Right ventricle myocardium inferior (tissue), 1 donor: Measurements from ENCODE around the gene CFAP46. TPM values are rescaled to one million over a fixed set of nuclear protein-coding genes. Genes with fewer than 3 reads are reported as not detected.
A peak's percentile ranks its signal among the peaks of the same experiment; 100 is the strongest.

Source experiments
- ATAC-seq: fragments of 200-7000 bp; cut with Tn5 transposase; one replicate; pipeline ENCODE4 v1.9.1; 2020; ENCODE audit warnings: mild to moderate bottlenecking, moderate library complexity
- DNase-seq: peaks from one replicate; pipeline ENCODE4 v3.0.0; 2021; ENCODE audit errors: missing footprints
- intact Hi-C: fragments of 100-400 bp; cut with DNase I; formaldehyde crosslinking; loops from one replicate; pipeline ENCODE4 v1.11.0; 2022
- total RNA-seq: library from RNA; stranded (reverse); fragmentation: NEBNext Ultra II Directional; extraction: Animal tissue kit (Norgen Biotek cat#: 25700); gene quantifications from one replicate; pipeline ENCODE4 v1.2.1, GENCODE V29; 2021
- donor health status: DM: no; HTN: yes; CAD: no; lungs with severe emphysema.

Gene CFAP46
- total RNA-seq, 1 donor from 2014 or later = 0.57 TPM

DNA sequence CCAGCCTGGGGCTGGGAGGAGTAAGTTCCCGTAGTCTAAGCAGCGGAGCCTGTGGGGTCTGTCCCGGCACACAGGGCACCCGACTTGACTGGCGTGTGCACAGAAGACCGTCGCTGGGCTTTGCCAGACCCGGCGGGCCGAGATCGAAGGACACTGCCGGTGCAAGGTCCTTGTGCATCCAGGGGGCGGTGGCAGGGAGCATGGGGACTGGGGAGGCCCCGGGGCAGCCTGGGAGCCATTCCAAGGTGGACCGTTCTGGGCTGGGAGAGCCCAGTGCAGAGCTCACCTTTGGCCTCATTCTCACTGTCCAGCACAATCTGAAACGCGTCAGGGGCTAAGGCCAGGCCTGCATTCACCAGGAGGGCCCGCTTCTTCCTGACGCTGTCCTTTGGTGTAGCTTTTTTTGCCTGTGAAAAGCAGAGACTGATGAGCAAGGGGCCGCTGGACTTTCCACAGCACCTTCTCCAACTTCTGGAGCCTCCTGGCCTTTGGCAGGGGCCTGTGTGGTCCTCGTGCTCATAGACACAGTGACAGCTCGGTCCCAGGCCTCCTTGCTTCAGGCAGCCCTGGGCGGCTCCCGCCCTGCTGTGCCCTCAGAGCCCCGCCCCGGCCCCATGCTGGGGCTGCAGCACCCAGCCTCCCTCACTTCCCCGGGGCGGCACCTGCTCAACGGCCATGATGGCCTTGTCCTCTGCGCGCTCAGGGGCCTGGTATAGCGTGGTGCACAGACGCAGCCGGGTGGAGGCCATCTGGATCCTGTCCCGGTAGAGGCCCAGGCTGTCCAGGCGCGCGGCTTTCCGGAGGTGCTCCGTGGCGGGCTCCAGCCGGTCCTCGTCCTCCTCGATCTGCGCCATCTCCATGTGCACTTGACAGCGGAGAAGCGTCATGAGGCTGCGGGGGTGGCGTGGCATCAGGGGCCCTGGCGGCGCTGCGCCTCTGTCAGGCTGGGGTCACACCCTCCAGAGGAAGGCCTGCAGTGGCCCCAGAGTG is 20.3 kb downstream of the CFAP46 start:
- DNase-seq (peak; percentile 60), ATAC-seq (peak; percentile 28)
- intact Hi-C loops = no loop called here

DNA sequence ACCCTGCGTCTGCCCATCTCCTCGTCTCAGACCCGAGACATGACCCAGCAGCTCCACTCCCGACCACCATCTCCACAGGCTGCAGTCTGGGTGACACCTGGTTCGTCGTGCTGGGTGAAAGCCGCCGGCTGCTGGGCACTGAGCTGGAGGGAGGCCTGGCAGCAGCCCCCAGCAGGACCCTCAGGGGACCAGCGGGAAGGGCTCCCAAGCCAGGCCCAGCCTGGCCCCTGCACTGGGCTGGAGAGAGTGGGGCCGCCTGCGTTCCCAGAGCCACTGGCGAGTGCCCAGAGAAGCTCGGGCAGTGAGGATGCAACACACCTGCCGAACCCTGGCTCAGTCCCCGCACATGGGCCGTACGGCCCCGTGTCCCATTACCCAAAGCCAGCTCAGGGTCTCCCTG is 21.3 kb downstream of the CFAP46 start:
- intact Hi-C loops = no loop called here
- DNase-seq (peak; percentile 55), ATAC-seq (no peak)

DNA sequence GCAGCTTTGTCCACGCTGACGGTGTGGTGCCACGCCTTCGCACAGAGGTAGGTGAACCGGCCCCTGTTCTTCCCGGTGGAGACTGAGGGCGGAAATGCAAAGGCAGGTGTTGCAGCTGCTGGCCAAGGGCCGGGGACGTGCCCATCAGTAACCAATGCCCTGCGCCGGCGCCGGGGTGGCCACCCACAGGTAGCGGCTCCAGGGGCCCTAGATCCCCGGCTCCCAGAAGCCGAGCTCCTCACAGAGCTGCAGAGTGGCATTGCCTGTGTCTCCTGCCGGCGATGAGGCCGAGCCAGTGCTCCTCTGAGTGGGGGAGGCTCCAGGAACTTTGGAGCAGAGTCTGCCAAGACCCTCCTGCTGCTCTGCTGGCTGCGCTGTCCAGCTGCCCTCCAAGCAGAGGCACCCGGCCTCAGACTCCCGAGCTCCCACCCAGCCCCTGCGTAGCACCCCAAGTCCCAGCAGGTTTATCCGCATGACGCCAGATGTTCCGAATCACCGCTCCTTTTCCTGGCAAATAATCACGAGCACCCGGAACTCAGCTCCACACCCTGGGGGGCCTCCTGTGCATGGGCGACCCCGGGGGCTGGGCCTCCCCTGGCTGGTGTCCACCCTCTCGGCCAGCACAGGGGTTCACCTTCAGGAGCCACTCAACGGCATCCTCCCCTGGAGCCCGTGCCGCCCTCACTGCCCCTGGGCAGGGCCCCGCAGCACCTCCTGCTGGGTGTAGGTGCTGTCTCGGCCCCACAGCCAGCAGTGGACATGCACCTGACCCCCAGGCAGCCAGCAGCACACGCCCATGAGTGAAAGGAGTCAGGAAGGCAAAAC is 22.1 kb downstream of the CFAP46 start:
- ATAC-seq = no peak
- peak; percentile 61 for DNase-seq
- intact Hi-C loops = no loop called here

DNA sequence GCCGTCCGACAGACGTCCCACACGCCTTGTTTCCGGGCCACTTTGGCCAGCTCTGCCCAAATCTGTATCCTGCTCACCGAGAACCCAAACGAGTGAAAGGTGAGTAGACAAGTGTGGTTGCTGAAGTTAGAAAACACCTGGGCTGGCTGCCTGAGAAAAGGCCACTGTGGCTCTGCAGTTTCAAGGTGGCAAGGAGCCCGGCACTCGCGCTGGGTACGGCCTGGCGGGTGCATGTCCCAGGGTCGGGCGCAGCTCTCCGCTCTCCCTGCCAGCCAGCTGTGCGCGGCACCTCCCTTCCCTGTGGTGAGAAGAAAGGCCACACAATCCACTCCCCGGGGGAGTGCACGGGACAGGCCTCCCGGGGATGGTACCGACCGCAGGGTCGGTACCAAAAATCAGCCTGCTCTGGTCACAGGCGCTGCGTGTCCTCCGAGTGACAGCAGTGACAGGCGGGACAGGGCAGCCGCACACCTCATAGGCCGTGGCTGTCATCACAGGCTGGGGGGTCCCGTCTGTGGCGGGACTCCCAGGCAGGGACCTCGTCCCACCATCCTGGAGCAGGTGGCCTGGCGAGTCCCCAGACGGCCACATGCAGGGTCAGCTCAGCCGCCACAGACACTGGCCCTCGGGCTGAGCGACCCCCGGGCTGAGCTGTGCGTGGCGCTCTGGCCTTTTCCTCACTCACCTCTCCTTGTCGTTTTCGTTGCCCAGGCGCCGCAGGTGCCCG is 22.8 kb downstream of the CFAP46 start:
- intact Hi-C loops = no loop called here
- no peak for ATAC-seq
- DNase-seq = peak; percentile 53

DNA sequence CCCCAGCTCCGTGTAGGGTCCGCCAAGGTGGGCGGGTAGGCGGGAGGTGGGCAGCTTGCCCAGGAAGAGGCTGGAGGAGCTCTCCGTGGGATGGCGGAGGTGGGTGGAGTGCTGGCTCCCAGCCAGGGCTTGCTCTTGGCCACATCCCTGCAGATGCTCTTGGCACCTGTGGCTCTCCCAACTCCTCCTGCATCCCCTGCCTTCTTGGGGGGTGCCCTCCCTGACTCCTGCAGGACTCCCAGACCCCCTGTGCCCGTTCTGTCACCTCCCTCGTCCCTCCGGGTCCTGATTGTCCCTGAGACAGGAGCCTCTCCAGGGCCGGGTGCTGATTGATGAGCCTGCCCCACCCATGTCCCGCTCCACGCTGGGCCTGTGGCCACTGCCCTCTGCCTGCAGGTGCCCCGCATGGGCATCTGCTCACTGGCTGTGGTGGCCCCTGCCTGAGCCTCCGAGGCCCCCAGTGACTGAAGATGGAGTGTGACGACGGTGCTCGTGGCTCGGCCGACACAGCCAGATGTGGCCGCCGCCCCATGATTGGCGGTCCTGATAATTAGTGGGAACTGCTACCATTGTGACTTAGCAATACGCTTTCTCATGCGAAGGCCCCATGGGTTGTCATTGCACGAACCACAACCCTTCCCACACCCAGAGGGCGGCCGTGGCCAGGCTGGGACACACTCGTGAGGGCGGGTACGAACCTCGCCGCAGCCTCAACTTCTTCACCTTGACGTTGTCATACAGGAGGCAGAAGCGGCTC is 23.6 kb downstream of the CFAP46 start:
- DNase-seq (peak; percentile 55), ATAC-seq (no peak)
- intact Hi-C loops = no loop called here

DNA sequence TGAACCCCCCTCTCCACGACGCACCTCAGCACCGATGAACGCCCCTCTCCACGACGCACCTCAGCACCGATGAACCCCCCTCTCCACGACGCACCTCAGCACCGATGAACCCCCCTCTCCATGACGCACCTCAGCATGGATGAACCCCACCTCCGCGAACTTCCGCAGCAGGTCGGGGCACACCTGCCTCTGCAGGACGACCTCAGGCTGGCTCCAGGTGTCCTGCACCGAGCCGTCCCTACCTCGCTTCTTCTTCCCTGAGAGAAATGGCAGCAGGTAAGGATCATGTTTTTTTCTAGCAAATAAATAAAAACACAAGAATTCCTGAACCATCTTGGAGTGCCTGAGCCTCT is 24.1 kb downstream of the CFAP46 start:
- no peak for ATAC-seq
- no peak for DNase-seq
- intact Hi-C loops = no loop called here

DNA sequence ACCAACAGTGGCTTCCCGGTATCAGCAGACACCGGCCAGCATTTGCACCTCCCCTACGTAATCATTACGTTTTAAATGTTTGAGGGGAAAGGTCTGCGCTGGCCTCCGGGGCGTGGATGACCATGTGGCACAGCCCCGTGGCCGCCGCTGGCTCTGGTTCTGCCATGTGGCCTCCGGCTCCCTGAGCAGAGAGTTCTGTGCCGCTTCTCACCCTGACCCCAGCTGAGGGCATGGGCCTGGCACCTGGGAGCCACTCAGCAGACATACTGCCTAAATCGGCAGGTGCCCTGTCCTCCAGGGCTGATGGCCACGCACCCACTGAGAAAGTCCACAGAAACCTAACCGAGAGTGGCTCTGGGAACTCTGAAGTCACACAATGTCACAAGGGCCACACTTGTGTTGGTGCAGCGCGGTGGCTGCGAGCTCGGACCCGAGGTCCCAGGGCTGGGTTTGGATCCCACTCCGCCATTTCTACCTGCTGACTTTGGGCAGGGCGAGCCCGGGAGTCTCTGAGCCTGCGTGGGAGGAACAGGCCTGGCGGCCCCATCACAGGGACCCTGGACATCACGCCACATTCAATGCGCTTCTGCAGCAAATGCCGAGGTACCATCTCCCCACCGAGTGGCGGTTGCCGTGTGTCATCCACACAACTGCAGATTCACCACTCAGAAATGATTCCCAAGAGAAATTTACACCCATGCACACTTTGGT is 25.3 kb downstream of the CFAP46 start:
- intact Hi-C loops = no loop called here
- DNase-seq (peak; percentile 58), ATAC-seq (no peak)

DNA sequence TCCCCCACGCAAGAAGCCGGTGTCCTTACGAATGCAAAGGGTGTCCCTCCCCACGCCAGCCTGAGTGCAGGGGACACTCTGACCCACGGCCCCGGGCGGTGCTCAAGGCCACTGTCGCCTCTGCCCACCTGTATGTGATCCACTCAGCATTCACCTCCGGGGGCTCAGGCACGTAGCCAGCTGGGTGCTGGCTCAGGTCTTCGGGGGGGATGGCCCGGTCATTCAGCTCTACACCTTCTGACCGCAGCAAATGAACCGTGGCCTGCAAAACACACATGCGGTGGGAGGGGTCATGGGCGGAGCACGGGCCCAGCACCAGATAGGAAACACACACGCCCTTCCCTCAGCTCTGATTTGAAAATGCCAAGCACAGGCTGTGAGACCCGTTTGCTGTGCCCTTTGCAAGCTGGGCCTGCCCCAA is 25.9 kb downstream of the CFAP46 start:
- no peak for ATAC-seq

DNA sequence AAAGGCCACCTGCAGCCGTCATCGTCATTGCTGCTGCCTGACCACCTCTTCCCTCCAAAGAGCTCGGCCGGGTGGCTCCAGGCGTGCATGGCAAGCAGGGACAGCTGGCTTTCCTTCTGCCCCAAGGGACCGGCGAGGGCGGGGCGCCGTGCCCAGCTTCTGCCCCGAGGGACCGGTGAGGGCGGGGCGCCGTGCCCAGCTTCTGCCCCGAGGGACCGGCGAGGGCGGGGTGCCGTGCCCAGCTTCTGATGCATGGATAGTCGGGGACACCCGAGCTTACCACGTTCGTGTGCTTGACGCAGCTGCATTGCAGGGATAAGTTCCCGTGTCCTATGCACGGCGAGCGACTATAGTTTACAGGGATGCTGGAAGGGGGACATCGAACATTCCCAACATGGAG is 27.0 kb downstream of the CFAP46 start:
- ATAC-seq (no peak), DNase-seq (no peak)
- intact Hi-C loops = no loop called here

More for the DNA sequence above, 25.9 kb downstream of the CFAP46 start:
- peak; percentile 56 for DNase-seq
- intact Hi-C loops = no loop called here

DNA sequence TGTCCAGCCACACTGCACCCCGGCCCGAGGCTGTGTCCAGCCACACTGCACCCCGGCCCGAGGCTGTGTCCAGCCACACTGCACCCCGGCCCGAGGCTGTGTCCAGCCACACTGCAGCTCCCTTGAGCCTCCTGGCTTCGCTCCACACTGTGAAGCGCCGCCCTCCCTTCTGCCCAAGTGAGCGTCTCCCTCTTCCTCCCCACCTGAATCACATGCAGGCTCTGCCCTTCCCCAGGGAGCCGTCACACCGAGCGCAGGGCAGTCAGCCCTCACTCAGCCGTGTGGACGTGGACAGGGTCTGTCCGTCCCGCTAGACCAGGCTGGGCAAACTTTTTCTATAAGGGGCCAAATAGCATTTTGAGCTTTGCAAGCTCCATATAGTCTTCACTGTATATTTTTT is 27.6 kb downstream of the CFAP46 start:
- peak; percentile 30 for DNase-seq
- intact Hi-C loops = no loop called here
- ATAC-seq = no peak

DNA sequence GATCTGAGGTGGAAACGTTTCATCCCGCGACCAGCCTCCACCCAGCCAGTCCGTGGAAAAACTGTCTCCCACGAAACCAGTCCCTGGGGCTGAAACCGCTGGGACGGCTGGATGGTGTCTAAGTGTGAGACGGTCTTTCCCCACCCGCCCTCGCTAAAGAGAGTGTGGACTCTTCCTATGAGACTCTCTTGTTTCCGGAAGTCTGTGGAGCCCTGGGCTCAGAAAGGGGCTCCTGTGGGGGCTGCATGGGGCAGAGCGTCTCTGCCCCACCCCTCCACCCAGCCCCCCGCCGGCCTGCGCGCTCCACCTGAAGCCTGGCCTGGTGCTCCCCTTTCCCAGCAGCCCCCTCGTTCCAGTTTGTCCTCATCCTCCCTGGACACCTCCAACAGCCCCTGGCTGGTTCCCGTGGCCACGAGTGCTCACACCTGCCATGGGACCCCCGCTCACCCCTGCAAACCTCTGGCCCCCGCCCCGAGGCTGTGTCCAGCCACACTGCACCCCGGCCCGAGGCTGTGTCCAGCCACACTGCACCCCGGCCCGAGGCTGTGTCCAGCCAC is 28.7 kb downstream of the CFAP46 start:
- DNase-seq (peak; percentile 21), ATAC-seq (no peak)
- intact Hi-C loops = no loop called here

DNA sequence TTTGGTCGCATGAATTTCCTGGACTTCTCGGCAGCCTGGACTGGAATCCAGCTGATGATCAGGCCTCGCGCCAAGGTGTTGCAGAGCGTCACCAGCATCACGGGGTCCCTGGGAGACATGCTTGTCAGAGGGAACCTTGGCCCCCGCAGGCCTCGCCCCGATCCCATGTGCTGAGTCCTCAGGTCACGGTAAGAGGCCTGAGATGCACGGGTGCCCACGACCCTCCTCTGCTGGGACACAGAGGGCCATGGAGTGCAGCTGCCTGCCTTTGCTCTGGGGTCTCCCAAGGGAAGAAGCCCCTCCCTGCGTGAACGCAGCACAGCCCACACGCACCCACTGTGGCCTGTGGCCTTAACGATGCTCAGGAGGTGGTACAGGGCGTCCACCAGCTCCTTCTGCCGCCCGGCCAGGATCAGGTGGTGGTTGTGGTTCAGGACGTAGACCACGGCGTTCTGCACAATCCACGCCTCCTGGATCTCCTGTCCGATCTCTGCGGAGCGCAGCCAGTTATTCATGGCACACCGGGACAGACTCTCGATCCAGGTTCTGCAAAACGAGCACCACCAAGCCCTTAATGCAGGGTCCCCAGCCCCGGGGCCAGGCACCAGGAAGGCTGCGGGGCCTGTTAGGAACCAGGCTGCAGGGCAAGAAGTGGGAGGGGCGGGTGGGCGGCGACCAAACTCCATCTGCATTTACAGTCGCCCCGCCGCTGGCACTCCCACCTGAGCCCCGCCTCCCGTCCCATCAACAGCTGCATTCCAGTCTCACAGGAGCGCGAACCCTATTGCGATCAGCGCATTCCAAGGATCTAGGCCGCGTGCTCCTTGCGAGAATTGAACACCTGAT is 29.4 kb downstream of the CFAP46 start:
- DNase-seq (peak; percentile 61), ATAC-seq (no peak)
- intact Hi-C loops = no loop called here

DNA sequence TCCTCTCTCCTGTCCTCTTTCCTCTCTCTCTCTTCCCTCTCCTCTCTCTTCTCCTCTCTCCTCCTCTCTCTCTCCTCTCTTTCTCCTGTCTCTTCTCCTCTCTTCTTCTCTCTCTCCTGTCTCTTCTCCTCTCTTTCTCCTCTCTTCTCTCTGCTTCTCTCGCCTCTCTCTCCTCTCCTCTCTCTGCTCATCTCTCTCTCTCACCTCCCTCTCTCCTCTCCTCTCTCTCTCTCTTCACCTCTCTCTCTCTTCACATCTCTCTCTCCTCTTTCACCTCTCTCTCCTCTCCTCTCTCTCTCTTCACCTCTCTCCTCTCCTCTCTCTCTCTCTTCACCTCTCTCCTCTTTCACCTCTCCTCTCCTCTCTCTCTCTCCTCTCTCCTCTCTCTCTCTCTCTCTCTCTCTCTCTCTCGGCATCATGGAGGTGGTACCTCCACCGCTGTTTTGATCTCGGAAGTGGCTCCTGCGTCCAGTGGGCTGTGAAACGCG is 30.1 kb downstream of the CFAP46 start:
- no peak for DNase-seq
- intact Hi-C loops = no loop called here
- ATAC-seq = no peak

DNA sequence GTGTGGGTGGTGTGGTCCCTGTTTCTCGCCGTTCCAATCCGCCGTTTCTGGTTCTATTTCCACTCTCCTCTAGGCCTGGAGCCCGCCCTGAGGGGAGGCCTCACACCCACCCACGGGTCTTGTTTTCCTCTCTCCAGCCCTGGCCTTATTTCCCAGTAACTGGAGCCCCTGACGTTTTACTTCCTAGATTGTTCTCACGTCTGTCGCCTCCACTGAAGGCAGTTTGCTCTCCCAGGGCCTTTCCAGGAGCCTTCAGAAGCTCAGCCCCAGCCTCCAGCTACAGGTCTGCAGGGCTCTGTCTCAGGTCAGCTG is 30.6 kb downstream of the CFAP46 start:
- intact Hi-C loops = no loop called here
- ATAC-seq (no peak), DNase-seq (peak; percentile 15)

DNA sequence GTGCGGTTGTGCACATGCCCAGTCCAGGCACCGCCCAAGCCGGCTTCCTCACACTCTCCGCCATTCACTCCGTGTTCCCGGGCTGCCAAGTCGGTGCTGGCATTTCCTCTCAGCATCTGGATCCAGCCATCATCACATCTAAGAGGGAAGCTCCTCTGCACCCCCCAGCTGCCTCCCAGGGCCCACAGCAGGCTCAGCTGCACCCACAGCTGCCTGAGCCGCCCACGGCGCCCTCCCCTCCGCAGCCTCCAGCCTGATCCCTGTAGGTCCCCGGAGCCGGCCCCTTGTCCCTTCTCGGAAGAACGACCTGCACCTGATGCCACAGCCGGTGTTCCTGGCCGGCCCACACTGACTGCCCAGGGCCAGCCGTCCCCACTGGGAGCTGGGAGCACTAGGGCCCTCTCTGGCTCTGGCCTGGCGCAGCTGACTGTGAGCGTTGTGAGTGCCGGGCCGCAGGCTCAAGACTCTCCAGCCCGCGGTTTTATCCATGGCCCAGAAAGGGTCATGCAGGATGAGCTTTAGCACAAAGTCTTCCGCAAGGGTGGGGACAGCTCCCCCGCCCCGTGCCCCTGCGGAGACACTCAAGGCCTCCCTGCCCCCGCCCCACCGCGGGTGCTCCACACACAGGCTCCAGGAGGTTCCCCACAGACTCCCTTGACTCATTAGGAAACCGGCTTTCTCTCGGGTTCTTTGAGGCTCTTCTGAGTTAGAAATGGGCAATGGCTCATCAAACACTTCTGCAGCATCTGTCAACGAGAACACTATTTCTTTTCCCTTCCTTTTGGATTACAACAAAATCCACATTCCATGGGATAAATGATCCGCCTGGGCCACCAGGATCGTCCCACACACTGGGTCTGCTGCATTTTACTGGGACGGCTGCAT is 31.2 kb downstream of the CFAP46 start:
- peak; percentile 47 for DNase-seq
- intact Hi-C loops = no loop called here
- no peak for ATAC-seq
